Ovary (tissue), 3 donors: Measurements from ENCODE around the gene ABHD12.

Source experiments
- EP300 ChIP-seq: sonication (generic); formaldehyde crosslinking; IDR thresholded peaks from one replicate; pipeline ENCODE4 v1.6.1; 2017; ENCODE audit warnings: antibody characterized with exemption
- POLR2A ChIP-seq: fragments of 450-650 bp; IDR thresholded peaks from one replicate; pipeline ENCODE4 v1.6.1; 2017; ENCODE audit warnings: antibody characterized with exemption, mild to moderate bottlenecking, moderate library complexity
- TF ChIP-seq, protein P1 (sequence below), 3 donors: fragments of 450-650 bp in 2 of 3; fragments of 200-600 bp in 1 of 3; IDR thresholded peaks; one replicate each; pipeline versions ENCODE4 v1.5.1 to v1.8.0; 2016 to 2022; ENCODE audit warnings: antibody characterized with exemption in 3 of 3, mild to moderate bottlenecking in 1 of 3
- donor health status: DM: no; HTN: no; CAD: no.

DNA sequence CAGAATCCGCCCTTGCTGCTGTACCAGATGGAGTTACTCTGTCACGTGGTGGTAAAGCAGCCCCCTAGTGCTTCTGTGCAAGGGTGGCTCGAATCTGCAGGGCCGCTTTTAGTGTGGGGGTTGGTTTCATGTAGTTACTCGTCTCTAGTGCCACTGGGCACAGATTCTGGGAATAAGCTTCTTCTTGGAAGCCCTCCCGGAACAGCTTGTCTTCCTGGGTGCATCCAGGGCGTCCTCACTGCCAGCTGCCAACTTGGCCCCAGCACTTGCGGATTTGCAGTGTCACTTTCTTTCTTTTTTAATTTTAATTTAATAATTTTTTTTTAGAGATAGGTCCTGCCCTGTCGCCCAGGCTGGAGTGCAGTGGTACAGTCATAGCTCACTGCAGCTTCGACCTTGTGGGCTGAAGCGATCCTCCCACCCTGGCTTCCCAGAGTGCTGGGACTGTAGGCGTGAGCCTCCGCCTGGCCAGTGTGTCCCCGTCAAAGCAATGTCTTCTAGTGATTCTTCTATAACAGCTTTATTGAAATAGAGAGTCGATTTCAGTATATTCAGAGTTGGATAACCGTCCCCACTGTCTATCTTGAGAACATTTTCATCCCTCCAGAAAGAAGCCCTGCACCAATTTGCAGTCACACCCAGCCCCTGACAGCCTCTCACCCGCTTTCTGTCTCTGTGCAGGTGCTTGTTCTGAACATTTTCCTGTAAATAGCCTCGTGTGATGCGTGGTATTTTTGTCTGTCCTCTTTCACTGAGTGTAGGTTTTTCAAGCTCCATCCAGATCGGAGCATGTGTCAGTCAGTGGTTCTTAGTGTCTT lies 116.9 kb downstream of the ABHD12 start:
- TF ChIP-seq, protein P1, sequence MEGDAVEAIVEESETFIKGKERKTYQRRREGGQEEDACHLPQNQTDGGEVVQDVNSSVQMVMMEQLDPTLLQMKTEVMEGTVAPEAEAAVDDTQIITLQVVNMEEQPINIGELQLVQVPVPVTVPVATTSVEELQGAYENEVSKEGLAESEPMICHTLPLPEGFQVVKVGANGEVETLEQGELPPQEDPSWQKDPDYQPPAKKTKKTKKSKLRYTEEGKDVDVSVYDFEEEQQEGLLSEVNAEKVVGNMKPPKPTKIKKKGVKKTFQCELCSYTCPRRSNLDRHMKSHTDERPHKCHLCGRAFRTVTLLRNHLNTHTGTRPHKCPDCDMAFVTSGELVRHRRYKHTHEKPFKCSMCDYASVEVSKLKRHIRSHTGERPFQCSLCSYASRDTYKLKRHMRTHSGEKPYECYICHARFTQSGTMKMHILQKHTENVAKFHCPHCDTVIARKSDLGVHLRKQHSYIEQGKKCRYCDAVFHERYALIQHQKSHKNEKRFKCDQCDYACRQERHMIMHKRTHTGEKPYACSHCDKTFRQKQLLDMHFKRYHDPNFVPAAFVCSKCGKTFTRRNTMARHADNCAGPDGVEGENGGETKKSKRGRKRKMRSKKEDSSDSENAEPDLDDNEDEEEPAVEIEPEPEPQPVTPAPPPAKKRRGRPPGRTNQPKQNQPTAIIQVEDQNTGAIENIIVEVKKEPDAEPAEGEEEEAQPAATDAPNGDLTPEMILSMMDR (IDR thresholded peaks at IDR 0.05): no peak
- TF ChIP-seq POLR2A (no peak), EP300 (no peak)
